GM12878 (cell line): ENCODE measurements around the gene NIN. TPM values are rescaled to one million over a fixed set of nuclear protein-coding genes. Genes with fewer than 3 reads are reported as not detected.

ENCODE experiments used
- ATAC-seq: fragments of 200-7000 bp; cut with Tn5 transposase; 3 replicates; pipeline ENCODE4 v1.9.1; 2020; ENCODE audit warnings: mild to moderate bottlenecking, moderate library complexity
- BruUV-seq: library from RNA; stranded (reverse); fragments of 400-500 nt; replicated peaks from 2 replicates; lab custom pipeline; 2021; lab: Mats Ljungman, UMichigan
- CTCF ChIA-PET: fragments of 300-600 bp; sonication (Branson Sonifier 250); formaldehyde crosslinking; extraction: SDS; loops from one replicate; lab custom pipeline; 2021; ENCODE audit warnings: inconsistent platforms; lab: Yijun Ruan, JAX
- POLR2A ChIA-PET: fragments of 350-600 bp; formaldehyde crosslinking; extraction: SDS; loops from one replicate; lab custom pipeline; 2021; ENCODE audit warnings: inconsistent platforms; lab: Charles Lee
- RAD21 ChIA-PET: fragments of 300-600 bp; sonication (Branson Sonifier 250); formaldehyde crosslinking; loops from one replicate; lab custom pipeline; 2023; ENCODE audit warnings: antibody characterized with exemption; ENCODE audit not compliant: unreplicated experiment; lab: Charles Lee
- SMC1A ChIA-PET: fragments of 300-600 bp; sonication (Branson Sonifier 250); formaldehyde crosslinking; loops from one replicate; lab custom pipeline; 2023; ENCODE audit not compliant: unreplicated experiment, uncharacterized antibody; lab: Charles Lee
- DNase-seq: peaks from one replicate; pipeline ENCODE4 v3.0.0-alpha.2; 2011; ENCODE audit warnings: low read depth, low spot score
- FAIRE-seq: peaks from 3 replicates; lab custom pipeline; 2011; peaks lifted over from hg19 to GRCh38; lab: Jason Lieb, UNC
- H2AFZ ChIP-seq: 2 replicates; pipeline ENCODE4 v1.6.0; 2011; ENCODE audit warnings: low read depth, low read length, control low read depth; ENCODE audit not compliant: control insufficient read depth
- H3K27ac ChIP-seq: 2 replicates; pipeline ENCODE4 v1.5.1; 2011; ENCODE audit warnings: control low read depth; ENCODE audit not compliant: control insufficient read depth, insufficient read depth
- H3K27me3 ChIP-seq, 2 experiments: replicated peaks in 1 of 2; 2 replicates each; pipeline versions ENCODE4 v1.6.0 to v1.6.1; 2011; ENCODE audit warnings: low read length in 1 of 2; ENCODE audit not compliant: control insufficient read depth in 2 of 2, insufficient read depth in 2 of 2
- H3K36me3 ChIP-seq, 2 experiments: 2 replicates each; pipeline ENCODE4 v1.5.1; 2011; ENCODE audit warnings: low read length in 1 of 2; ENCODE audit not compliant: control insufficient read depth in 2 of 2, insufficient read depth in 2 of 2
- H3K4me1 ChIP-seq: 2 replicates; pipeline ENCODE4 v1.6.1; 2011; ENCODE audit warnings: mild to moderate bottlenecking, low read length, moderate library complexity, mixed read lengths; ENCODE audit not compliant: control insufficient read depth, insufficient read depth
- H3K4me2 ChIP-seq: 2 replicates; pipeline ENCODE4 v1.6.0; 2011; ENCODE audit warnings: control low read depth; ENCODE audit not compliant: control insufficient read depth, insufficient read depth
- H3K4me3 ChIP-seq: fragments of 200-600 bp; sonication (generic); 2 replicates; pipeline ENCODE4 v1.5.1; 2016
- H3K79me2 ChIP-seq: 2 replicates; pipeline ENCODE4 v1.6.0; 2011; ENCODE audit warnings: low read length; ENCODE audit not compliant: control insufficient read depth, insufficient read depth
- H3K9ac ChIP-seq: 2 replicates; pipeline ENCODE4 v1.8.0; 2011; ENCODE audit warnings: low read length, control low read depth, mixed read lengths; ENCODE audit not compliant: control insufficient read depth, insufficient read depth
- H3K9me3 ChIP-seq: replicated peaks from 3 replicates; pipeline ENCODE4 v1.5.1; 2011; ENCODE audit warnings: mild to moderate bottlenecking, low read length; ENCODE audit not compliant: control insufficient read depth, insufficient read depth
- H4K20me1 ChIP-seq: 2 replicates; pipeline ENCODE4 v1.6.0; 2011; ENCODE audit not compliant: control insufficient read depth, insufficient read depth
- CBX3 ChIP-seq: fragments of 200-600 bp; sonication (generic); IDR thresholded peaks from 2 replicates; pipeline ENCODE4 v1.6.1; 2016; ENCODE audit warnings: low read depth, borderline replicate concordance
- IKZF1 ChIP-seq: fragments of 450-650 bp; conservative IDR thresholded peaks from 2 replicates; pipeline ENCODE4 v1.6.1; 2017; ENCODE audit warnings: antibody characterized with exemption, mild to moderate bottlenecking
- SMC3 ChIP-seq: IDR thresholded peaks from 2 replicates; pipeline ENCODE4 v1.6.1; 2011; ENCODE audit warnings: low read length, improper control_type of control experiment, borderline replicate concordance
- SUPT20H ChIP-seq: IDR thresholded peaks from 2 replicates; pipeline ENCODE4 v1.6.1; 2011; ENCODE audit warnings: low read depth, mild to moderate bottlenecking, low read length, moderate library complexity, borderline replicate concordance; ENCODE audit not compliant: control insufficient read depth
- TBL1XR1 ChIP-seq: IDR thresholded peaks from 2 replicates; pipeline ENCODE4 v1.6.1; 2012; ENCODE audit warnings: low read depth, low read length, improper control_type of control experiment
- USF1 ChIP-seq: IDR thresholded peaks from 2 replicates; pipeline ENCODE4 v1.6.1; 2011; ENCODE audit warnings: borderline replicate concordance, low read depth, mild to moderate bottlenecking, moderate library complexity, mixed read lengths, low read length; ENCODE audit not compliant: insufficient read depth; ENCODE audit errors: extremely low read length
- WGBS: methylation state at CpG from one replicate; pipeline ENCODE4 v1.1.6; 2016; ENCODE audit warnings: low lambda C conversion rate; ENCODE audit not compliant: insufficient replicate concordance, insufficient coverage; ENCODE audit errors: missing lambda C conversion rate; 5-methylcytosine and 5-hydroxymethylcytosine counted together
- in situ Hi-C: fragments of 300-500 bp; cut with MboI; formaldehyde crosslinking; loops from 9 replicates; pipeline ENCODE4 v1.14.3; 2018; ENCODE audit warnings: mixed read lengths
- intact Hi-C: fragments of 100-400 bp; cut with micrococcal nuclease; formaldehyde crosslinking; loops from one replicate; pipeline ENCODE4 v1.14.2; 2022; ENCODE audit not compliant: unreplicated experiment
- polyA plus RNA-seq, 11 experiments: library from polyadenylated mRNA; depleted of rRNA in 4 of 11; unstranded in 6 of 11; stranded (reverse) in 5 of 11; fragments of >200 nt; fragmentation: Nextera tagmentation in 4 of 11; fragmentation: Illumina TruSeq in 1 of 11; extraction: Ambion mirVana in 4 of 11; extraction: Trizol in 1 of 11; gene quantifications; 1 replicate in 1 of 11; 2 replicates in 10 of 11; pipeline versions ENCODE4 v1.2.1 to v1.2.3, GENCODE V29; 2011 to 2016; ENCODE audit warnings: inconsistent platforms in 2 of 11, missing spikeins in 2 of 11, low read depth in 1 of 11
- total RNA-seq, 4 experiments: library from RNA; depleted of rRNA in 3 of 4; stranded (reverse); fragments of >200 nt in 3 of 4; fragmentation: Illumina TruSeq in 1 of 4; extraction: Trizol in 1 of 4; gene quantifications; 2 replicates each; pipeline versions ENCODE4 v1.2.1 to v1.2.3, GENCODE V29; 2013 to 2021

The NIN gene
- total and polyA plus RNA-seq, 10 of the 15 experiments (the other 5 are each of a cell fraction or from before 2014, with no cell fraction given) = 16.2 to 135 (median 70.3) TPM

GRCh38 chr14:50711043-50711442, 119.9 kb downstream of the NIN start:
- FAIRE-seq = no peak
- Histone ChIP-seq H3K9me3 (no peaks in the 10 kb centered on the region), H3K4me2 (no peak overlapping the region), H3K36me3 (no peaks in the 10 kb centered on the region), H3K4me1 (no peaks in the 10 kb centered on the region), H4K20me1 (no peaks in the 10 kb centered on the region), H3K27ac (no peak overlapping the region), H3K79me2 (no peaks in the 10 kb centered on the region), H3K4me3 (no peak overlapping the region), H2AFZ (no peak overlapping the region)
- no peak for ATAC-seq
- RAD21 ChIA-PET = interaction anchor here (0.7 to 1.9 kb wide), 3 partner anchors 31 to 149 kb away, joined by 3 to 5 read pairs (median 4); no protein-coding TSS in a partner anchor
- BruUV-seq = no TSS peak
- SMC1A ChIA-PET = interaction anchor here (0.6 to 2.7 kb wide), 9 partner anchors 11 to 317 kb away, joined by 3 to 18 read pairs (median 5); no protein-coding TSS in a partner anchor
- no peak for DNase-seq
- intact Hi-C loops (loop anchor here (5.0 kb wide), 1 partner anchor 44 kb away; the partner anchor contains the start of gene SAV1), in situ Hi-C loops (no loop called here)
- POLR2A ChIA-PET = interaction anchor here (0.7 kb wide), 1 partner anchor 97 kb away, joined by 3 read pairs; no protein-coding TSS in a partner anchor
- no peak for TF ChIP-seq SUPT20H
- no peak for TF ChIP-seq USF1
- no peak for TF ChIP-seq TBL1XR1
- TF ChIP-seq CBX3 = no peak
- TF ChIP-seq SMC3 = no peak
- no peak for TF ChIP-seq IKZF1
- TF ChIP-seq, all 136 proteins: peak for 0
- WGBS = 33% methylated on average over 2 of the region's 3 CpGs
- CTCF ChIA-PET = interaction anchor here (0.9 to 3.4 kb wide), 14 partner anchors 9 to 165 kb away, joined by 3 to 16 read pairs (median 6); no protein-coding TSS in a partner anchor
- Histone ChIP-seq H3K27me3 (no peaks in the 10 kb centered on the region), H3K9ac (no peak overlapping the region)
